Activated gamma-delta T cell treated with Interleukin-2 at 50 U/mL for 16 hours (primary cell): ENCODE results near the gene ZNF219.
A peak's percentile ranks its signal among the peaks of the same experiment; 100 is the strongest.

ENCODE experiments used
- DNase-seq: peaks from one replicate; pipeline ENCODE4 v3.0.0-alpha.2; 2020

ZNF219 gene

GRCh38 chr14:21101802-21102413 is 3.5 kb upstream of the ZNF219 start:
- no peak for DNase-seq

GRCh38 chr14:21100931-21101330 is 2.5 kb upstream of the ZNF219 start, which contains the start of gene TMEM253:
TSS of gene TMEM253 (plus strand) at chr14:21101066. CDS start at chr14:21101344, 278 bp downstream.
- no peak for DNase-seq

GRCh38 chr14:21099596-21099985 is 1.1 kb upstream of the ZNF219 start:
- DNase-seq: no peak

- no peak for DNase-seq
Observed at GRCh38 chr14:21098892-21099595, 589 bp upstream of the ZNF219 start.

GRCh38 chr14:21097636-21098075 is 799 bp downstream of the ZNF219 start:
- no peak for DNase-seq

- no peak for DNase-seq
Observed at GRCh38 chr14:21096978-21097635, 1.3 kb downstream of the ZNF219 start.

GRCh38 chr14:21096438-21096837 is 2.0 kb downstream of the ZNF219 start:
- DNase-seq: no peak

- DNase-seq: no peak
Observed at GRCh38 chr14:21095430-21096205, 2.8 kb downstream of the ZNF219 start.

- DNase-seq: no peak
Observed at GRCh38 chr14:21093769-21094681, 4.4 kb downstream of the ZNF219 start.

- DNase-seq: no peak
Observed at GRCh38 chr14:21093018-21093417, 5.4 kb downstream of the ZNF219 start.

- DNase-seq: peak; percentile 92
Observed at GRCh38 chr14:21092273-21093011, 6.0 kb downstream of the ZNF219 start.

- no peak for DNase-seq
Observed at GRCh38 chr14:21091821-21092272, 6.6 kb downstream of the ZNF219 start.

- no peak for DNase-seq
Observed at GRCh38 chr14:21090940-21091663, 7.4 kb downstream of the ZNF219 start.

- no peak for DNase-seq
Observed at GRCh38 chr14:21090194-21090939, 8.1 kb downstream of the ZNF219 start.

GRCh38 chr14:21089877-21090193 is 8.6 kb downstream of the ZNF219 start:
- DNase-seq: no peak

GRCh38 chr14:21089271-21089670 is 9.2 kb downstream of the ZNF219 start:
- no peak for DNase-seq

GRCh38 chr14:21088687-21089086 is 9.8 kb downstream of the ZNF219 start:
- DNase-seq: no peak

GRCh38 chr14:21087294-21088091 is 11.0 kb downstream of the ZNF219 start:
- DNase-seq: peak; percentile 55

- no peak for DNase-seq
Observed at GRCh38 chr14:21086908-21087293, 11.6 kb downstream of the ZNF219 start.
